WTC11 (cell line): ENCODE results near the gene ELMO1.

Experiments used
- ZNF138 ChIP-seq: sonication (generic); formaldehyde crosslinking; conservative IDR thresholded peaks from 2 replicates; pipeline ENCODE4 v1.8.1; 2022; ENCODE audit warnings: mild to moderate bottlenecking, moderate library complexity, missing genetic modification reagents
- TF ChIP-seq, protein P1 (sequence below): fragments of 250-450 bp; sonication (Bioruptor Pico); IDR thresholded peaks from 2 replicates; pipeline ENCODE4 v2.1.2; 2022; ENCODE audit warnings: mild to moderate bottlenecking, moderate library complexity
- TF ChIP-seq, protein P2 (sequence below): sonication (generic); formaldehyde crosslinking; IDR thresholded peaks from 2 replicates; pipeline ENCODE4 v1.8.1; 2023; ENCODE audit warnings: mild to moderate bottlenecking, moderate library complexity, missing genetic modification reagents
- TF ChIP-seq, protein P3 (sequence below): sonication (generic); formaldehyde crosslinking; IDR thresholded peaks from 2 replicates; pipeline ENCODE4 v1.8.1; 2023; ENCODE audit warnings: mild to moderate bottlenecking, missing genetic modification reagents, moderate library complexity

DNA sequence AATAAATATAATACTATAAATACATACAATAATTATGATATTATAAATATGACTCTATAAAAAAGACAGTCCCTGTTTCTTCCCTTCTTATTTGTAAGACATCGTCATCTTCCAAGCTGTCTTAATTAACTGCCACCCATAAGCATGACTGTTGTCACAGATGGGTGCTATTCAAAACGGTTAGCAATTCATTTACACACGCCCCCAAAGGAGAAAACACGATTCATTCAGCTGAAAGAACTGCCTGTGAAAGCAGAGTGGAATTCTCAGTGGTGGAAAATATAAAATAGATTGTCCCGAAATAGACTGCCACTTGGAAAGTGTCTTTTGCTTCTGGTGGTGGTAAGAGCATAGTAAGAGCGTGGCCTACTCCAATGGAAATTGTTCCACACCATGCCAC is 48.9 kb upstream of the ELMO1 start:
- TF ChIP-seq ZNF138 (CRISPR knock-in tag) = no peak
- TF ChIP-seq, protein P1, sequence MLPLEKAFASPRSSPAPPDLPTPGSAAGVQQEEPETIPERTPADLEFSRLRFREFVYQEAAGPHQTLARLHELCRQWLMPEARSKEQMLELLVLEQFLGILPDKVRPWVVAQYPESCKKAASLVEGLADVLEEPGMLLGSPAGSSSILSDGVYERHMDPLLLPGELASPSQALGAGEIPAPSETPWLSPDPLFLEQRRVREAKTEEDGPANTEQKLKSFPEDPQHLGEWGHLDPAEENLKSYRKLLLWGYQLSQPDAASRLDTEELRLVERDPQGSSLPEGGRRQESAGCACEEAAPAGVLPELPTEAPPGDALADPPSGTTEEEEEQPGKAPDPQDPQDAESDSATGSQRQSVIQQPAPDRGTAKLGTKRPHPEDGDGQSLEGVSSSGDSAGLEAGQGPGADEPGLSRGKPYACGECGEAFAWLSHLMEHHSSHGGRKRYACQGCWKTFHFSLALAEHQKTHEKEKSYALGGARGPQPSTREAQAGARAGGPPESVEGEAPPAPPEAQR (CRISPR knock-in tag) = no peak
- TF ChIP-seq, protein P2, sequence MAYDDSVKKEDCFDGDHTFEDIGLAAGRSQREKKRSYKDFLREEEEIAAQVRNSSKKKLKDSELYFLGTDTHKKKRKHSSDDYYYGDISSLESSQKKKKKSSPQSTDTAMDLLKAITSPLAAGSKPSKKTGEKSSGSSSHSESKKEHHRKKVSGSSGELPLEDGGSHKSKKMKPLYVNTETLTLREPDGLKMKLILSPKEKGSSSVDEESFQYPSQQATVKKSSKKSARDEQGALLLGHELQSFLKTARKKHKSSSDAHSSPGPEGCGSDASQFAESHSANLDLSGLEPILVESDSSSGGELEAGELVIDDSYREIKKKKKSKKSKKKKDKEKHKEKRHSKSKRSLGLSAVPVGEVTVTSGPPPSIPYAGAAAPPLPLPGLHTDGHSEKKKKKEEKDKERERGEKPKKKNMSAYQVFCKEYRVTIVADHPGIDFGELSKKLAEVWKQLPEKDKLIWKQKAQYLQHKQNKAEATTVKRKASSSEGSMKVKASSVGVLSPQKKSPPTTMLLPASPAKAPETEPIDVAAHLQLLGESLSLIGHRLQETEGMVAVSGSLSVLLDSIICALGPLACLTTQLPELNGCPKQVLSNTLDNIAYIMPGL (CRISPR knock-in tag) = no peak
- TF ChIP-seq, protein P3, sequence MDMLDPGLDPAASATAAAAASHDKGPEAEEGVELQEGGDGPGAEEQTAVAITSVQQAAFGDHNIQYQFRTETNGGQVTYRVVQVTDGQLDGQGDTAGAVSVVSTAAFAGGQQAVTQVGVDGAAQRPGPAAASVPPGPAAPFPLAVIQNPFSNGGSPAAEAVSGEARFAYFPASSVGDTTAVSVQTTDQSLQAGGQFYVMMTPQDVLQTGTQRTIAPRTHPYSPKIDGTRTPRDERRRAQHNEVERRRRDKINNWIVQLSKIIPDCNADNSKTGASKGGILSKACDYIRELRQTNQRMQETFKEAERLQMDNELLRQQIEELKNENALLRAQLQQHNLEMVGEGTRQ (CRISPR knock-in tag) = no peak
